Stimulated activated CD4-positive, alpha-beta T cell treated with anti-CD3 and anti-CD28 coated beads, TNF-alpha, amount 100 ng/mL, for 1 hour (primary cell): ENCODE measurements around the gene RPF1.
"Not testable (repeated sequence)": the region's sequence is repeated elsewhere in the genome, so short reads cannot be mapped to it uniquely, and the experiment has no call there.

Source experiments
- DNase-seq, 3 donors: peaks; one replicate each; pipeline ENCODE4 v3.0.0-alpha.2; 2020; ENCODE audit warnings: low read depth in 3 of 3, low spot score in 1 of 3

The RPF1 gene

GRCh38 chr1:84478876-84479868 is at the start of gene RPF1:
TSS of gene RPF1 (plus strand) at chr1:84479266. CDS start at chr1:84479282, 16 bp downstream.
- peak; percentile 32 to 58 (median 47) for DNase-seq

- DNase-seq = no peak
Measured at GRCh38 chr1:84430546-84430945, 48.5 kb upstream of the RPF1 start.

GRCh38 chr1:84433258-84434080 is 45.6 kb upstream of the RPF1 start:
- peak in 2 of 3 donors; percentile 13 to 15 for DNase-seq

GRCh38 chr1:84434081-84434769 is 44.8 kb upstream of the RPF1 start:
- no peak for DNase-seq

GRCh38 chr1:84434801-84435549 is 44.1 kb upstream of the RPF1 start:
- DNase-seq = no peak

- no peak for DNase-seq
Measured at GRCh38 chr1:84436876-84437655, 42.0 kb upstream of the RPF1 start.

- DNase-seq = no peak
Measured at GRCh38 chr1:84442256-84442655, 36.8 kb upstream of the RPF1 start.

GRCh38 chr1:84442747-84443646 is 36.1 kb upstream of the RPF1 start:
- DNase-seq = not testable (repeated sequence)

- not testable (repeated sequence) for DNase-seq
Measured at GRCh38 chr1:84448704-84449103, 30.4 kb upstream of the RPF1 start.

GRCh38 chr1:84450910-84451309 is 28.2 kb upstream of the RPF1 start:
- no peak for DNase-seq

GRCh38 chr1:84452436-84452835 is 26.6 kb upstream of the RPF1 start:
- no peak for DNase-seq

GRCh38 chr1:84462118-84462517 is 16.9 kb upstream of the RPF1 start:
- no peak for DNase-seq

GRCh38 chr1:84467298-84467697 is 11.8 kb upstream of the RPF1 start:
- no peak for DNase-seq

- no peak for DNase-seq
Measured at GRCh38 chr1:84476225-84476624, 2.8 kb upstream of the RPF1 start.

- no peak for DNase-seq
Measured at GRCh38 chr1:84479998-84480397, 932 bp downstream of the RPF1 start.

- DNase-seq = no peak
Measured at GRCh38 chr1:84480650-84481049, 1.6 kb downstream of the RPF1 start.

GRCh38 chr1:84481317-84481716 is 2.3 kb downstream of the RPF1 start:
- no peak for DNase-seq

GRCh38 chr1:84488107-84488506 is 9.0 kb downstream of the RPF1 start:
- no peak for DNase-seq

GRCh38 chr1:84489766-84490165 is 10.7 kb downstream of the RPF1 start:
- DNase-seq = no peak
